ENCODE data around the gene TFG.

The TFG gene

GRCh38 chr3:100748967-100749366, 39.7 kb downstream of the TFG start:
- Histone ChIP-seq H3K9me3 (no peaks in the 10 kb centered on the region), H3K27me3 (no peaks in the 10 kb centered on the region), H3K9ac (no peak overlapping the region), H3K4me2 (no peak overlapping the region), H3K4me1 (no peaks in the 10 kb centered on the region), H3K36me3 (peaks cover 93% of the 10 kb centered on the region), H4K20me1 (peaks cover 6% of the 10 kb centered on the region), H3K27ac (no peak overlapping the region), H3K4me3 (no peak overlapping the region)
- no peak for TF ChIP-seq Cebpa-rat (IDR thresholded peaks at IDR 0.05)

GRCh38 chr3:100753846-100754245, 44.6 kb downstream of the TFG start:
- no peak overlapping the region for H3K4me2 ChIP-seq
- H3K27me3 ChIP-seq, result no peaks in the 10 kb centered on the region
- H3K4me3 ChIP-seq, result no peak overlapping the region
- peaks cover 62% of the 10 kb centered on the region for H3K36me3 ChIP-seq
- no peak overlapping the region for H3K27ac ChIP-seq
- H3K4me1 ChIP-seq, result no peaks in the 10 kb centered on the region
- TF ChIP-seq Cebpa-rat (IDR thresholded peaks at IDR 0.05), result no peak
- no peaks in the 10 kb centered on the region for H4K20me1 ChIP-seq
- H3K9me3 ChIP-seq, result no peaks in the 10 kb centered on the region
- H3K9ac ChIP-seq, result no peak overlapping the region

GRCh38 chr3:100754563-100755334, 45.5 kb downstream of the TFG start:
- no peaks in the 10 kb centered on the region for H4K20me1 ChIP-seq
- H3K27ac ChIP-seq, result no peak overlapping the region
- H3K36me3 ChIP-seq, result peaks cover 53% of the 10 kb centered on the region
- H3K27me3 ChIP-seq, result no peaks in the 10 kb centered on the region
- no peak overlapping the region for H3K9ac ChIP-seq
- H3K4me3 ChIP-seq, result no peak overlapping the region
- TF ChIP-seq Cebpa-rat (IDR thresholded peaks at IDR 0.05), result no peak
- no peaks in the 10 kb centered on the region for H3K4me1 ChIP-seq
- H3K4me2 ChIP-seq, result no peak overlapping the region
- H3K9me3 ChIP-seq, result no peaks in the 10 kb centered on the region

GRCh38 chr3:100756441-100756840, 47.1 kb downstream of the TFG start:
- Histone ChIP-seq H4K20me1 (no peaks in the 10 kb centered on the region), H3K4me1 (no peaks in the 10 kb centered on the region), H3K4me3 (no peak overlapping the region), H3K9ac (no peak overlapping the region), H3K4me2 (no peak overlapping the region), H3K36me3 (peaks cover 40% of the 10 kb centered on the region), H3K9me3 (no peaks in the 10 kb centered on the region), H3K27ac (no peak overlapping the region), H3K27me3 (no peaks in the 10 kb centered on the region)
- TF ChIP-seq Cebpa-rat (IDR thresholded peaks at IDR 0.05), result no peak

- no peak overlapping the region for H3K4me2 ChIP-seq
- no peaks in the 10 kb centered on the region for H3K9me3 ChIP-seq
- no peak overlapping the region for H3K27ac ChIP-seq
- no peak overlapping the region for H3K4me3 ChIP-seq
- no peak for TF ChIP-seq Cebpa-rat (IDR thresholded peaks at IDR 0.05)
- no peaks in the 10 kb centered on the region for H3K4me1 ChIP-seq
- no peak overlapping the region for H3K9ac ChIP-seq
- H3K27me3 ChIP-seq, result no peaks in the 10 kb centered on the region
- H4K20me1 ChIP-seq, result no peaks in the 10 kb centered on the region
- peaks cover 12% of the 10 kb centered on the region for H3K36me3 ChIP-seq
Observed at GRCh38 chr3:100759159-100759558, 49.9 kb downstream of the TFG start.

- Histone ChIP-seq H3K4me3 (no peak overlapping the region), H3K4me2 (no peak overlapping the region)
Observed at GRCh38 chr3:100759950-100760349, 50.7 kb downstream of the TFG start.

GRCh38 chr3:100760377-100760776, 51.1 kb downstream of the TFG start:
- Histone ChIP-seq H3K27me3 (no peaks in the 10 kb centered on the region), H3K4me3 (no peak overlapping the region), H3K27ac (no peak overlapping the region), H3K9ac (no peak overlapping the region), H3K4me2 (no peak overlapping the region), H3K4me1 (no peaks in the 10 kb centered on the region), H4K20me1 (no peaks in the 10 kb centered on the region), H3K36me3 (0 out of 2 replicates have a peak, but pooled peaks cover under 1% of the 10 kb centered on the region), H3K9me3 (no peaks in the 10 kb centered on the region)
- TF ChIP-seq Cebpa-rat (IDR thresholded peaks at IDR 0.05), result no peak

More at GRCh38 chr3:100759950-100760349, 50.7 kb downstream of the TFG start:
- H3K27ac ChIP-seq, result no peak overlapping the region
- H4K20me1 ChIP-seq, result no peaks in the 10 kb centered on the region
- H3K36me3 ChIP-seq, result 0 out of 2 replicates have a peak, but pooled peaks cover 5% of the 10 kb centered on the region
- TF ChIP-seq Cebpa-rat (IDR thresholded peaks at IDR 0.05), result no peak
- no peak overlapping the region for H3K9ac ChIP-seq
- no peaks in the 10 kb centered on the region for H3K4me1 ChIP-seq
- no peaks in the 10 kb centered on the region for H3K9me3 ChIP-seq
- no peaks in the 10 kb centered on the region for H3K27me3 ChIP-seq

GRCh38 chr3:100761211-100761942, 52.1 kb downstream of the TFG start:
- Histone ChIP-seq H3K27ac (no peak overlapping the region), H4K20me1 (no peaks in the 10 kb centered on the region), H3K4me2 (no peak overlapping the region), H3K9me3 (no peaks in the 10 kb centered on the region), H3K27me3 (no peaks in the 10 kb centered on the region), H3K4me3 (no peak overlapping the region), H3K4me1 (no peaks in the 10 kb centered on the region), H3K36me3 (no peaks in the 10 kb centered on the region), H3K9ac (no peak overlapping the region)
- no peak for TF ChIP-seq Cebpa-rat (IDR thresholded peaks at IDR 0.05)

- H3K27me3 ChIP-seq, result no peaks in the 10 kb centered on the region
- no peak overlapping the region for H3K9ac ChIP-seq
- no peaks in the 10 kb centered on the region for H3K36me3 ChIP-seq
- TF ChIP-seq Cebpa-rat (IDR thresholded peaks at IDR 0.05), result no peak
- H3K4me3 ChIP-seq, result no peak overlapping the region
- H3K4me2 ChIP-seq, result no peak overlapping the region
- no peaks in the 10 kb centered on the region for H3K9me3 ChIP-seq
- no peak overlapping the region for H3K27ac ChIP-seq
- no peaks in the 10 kb centered on the region for H4K20me1 ChIP-seq
- no peaks in the 10 kb centered on the region for H3K4me1 ChIP-seq
Observed at GRCh38 chr3:100761951-100762350, 52.7 kb downstream of the TFG start.

GRCh38 chr3:100765437-100765975, 56.2 kb downstream of the TFG start:
- no peaks in the 10 kb centered on the region for H3K27me3 ChIP-seq
- no peak overlapping the region for H3K9ac ChIP-seq
- H3K4me2 ChIP-seq, result no peak overlapping the region
- TF ChIP-seq Cebpa-rat (IDR thresholded peaks at IDR 0.05), result no peak
- H3K27ac ChIP-seq, result no peak overlapping the region
- H3K4me1 ChIP-seq, result no peaks in the 10 kb centered on the region
- no peaks in the 10 kb centered on the region for H3K36me3 ChIP-seq
- H3K4me3 ChIP-seq, result no peak overlapping the region
- no peaks in the 10 kb centered on the region for H3K9me3 ChIP-seq
- no peaks in the 10 kb centered on the region for H4K20me1 ChIP-seq

All from BLaER1 (cell line).